ENCODE measurements around the gene PKD2L1. TPM values are rescaled to one million over a fixed set of nuclear protein-coding genes. Genes with fewer than 3 reads are reported as not detected.

Gene PKD2L1
- total RNA-seq, 1 experiment from 2014 or later = not detected

DNA sequence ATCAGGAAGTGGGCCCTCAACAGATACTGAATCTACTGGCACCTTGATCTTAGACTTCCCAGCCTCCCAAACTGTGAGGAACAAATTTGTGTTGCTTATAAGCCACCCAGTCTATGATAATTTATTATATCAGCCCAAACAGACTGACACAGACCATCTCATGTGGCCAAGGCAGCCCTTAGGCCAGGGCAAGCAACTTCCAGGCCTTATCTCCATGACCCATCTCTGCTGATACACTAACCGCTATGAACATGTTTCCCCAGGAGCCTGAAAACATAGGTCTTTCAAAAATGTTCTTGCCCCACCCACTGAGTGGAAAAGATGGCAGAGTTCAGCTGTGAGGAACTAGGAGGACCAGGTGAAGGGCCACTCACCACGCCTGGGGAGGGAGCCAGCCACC is 40.4 kb downstream of the PKD2L1 start:
- POLR2A ChIA-PET (ENCODE audit: low non-redundant PET) = no interaction called here
- intact Hi-C loops (cut with micrococcal nuclease; ENCODE audit: unreplicated experiment) = no loop called here
- no TSS peak for BruUV-seq (replicated peaks)
- H3K27ac ChIP-seq (ENCODE audit: low read depth, low read length, poor library complexity, severe bottlenecking) = no peak overlapping the region
- H3K27me3 ChIP-seq (replicated peaks; ENCODE audit: insufficient read depth, low read depth, low read length, poor library complexity) = no peaks in the 10 kb centered on the region
- TF ChIP-seq, protein P1, sequence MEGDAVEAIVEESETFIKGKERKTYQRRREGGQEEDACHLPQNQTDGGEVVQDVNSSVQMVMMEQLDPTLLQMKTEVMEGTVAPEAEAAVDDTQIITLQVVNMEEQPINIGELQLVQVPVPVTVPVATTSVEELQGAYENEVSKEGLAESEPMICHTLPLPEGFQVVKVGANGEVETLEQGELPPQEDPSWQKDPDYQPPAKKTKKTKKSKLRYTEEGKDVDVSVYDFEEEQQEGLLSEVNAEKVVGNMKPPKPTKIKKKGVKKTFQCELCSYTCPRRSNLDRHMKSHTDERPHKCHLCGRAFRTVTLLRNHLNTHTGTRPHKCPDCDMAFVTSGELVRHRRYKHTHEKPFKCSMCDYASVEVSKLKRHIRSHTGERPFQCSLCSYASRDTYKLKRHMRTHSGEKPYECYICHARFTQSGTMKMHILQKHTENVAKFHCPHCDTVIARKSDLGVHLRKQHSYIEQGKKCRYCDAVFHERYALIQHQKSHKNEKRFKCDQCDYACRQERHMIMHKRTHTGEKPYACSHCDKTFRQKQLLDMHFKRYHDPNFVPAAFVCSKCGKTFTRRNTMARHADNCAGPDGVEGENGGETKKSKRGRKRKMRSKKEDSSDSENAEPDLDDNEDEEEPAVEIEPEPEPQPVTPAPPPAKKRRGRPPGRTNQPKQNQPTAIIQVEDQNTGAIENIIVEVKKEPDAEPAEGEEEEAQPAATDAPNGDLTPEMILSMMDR (conservative IDR thresholded peaks at IDR 0.05; ENCODE audit: low read depth, low read length) = no peak
- no peak for TF ChIP-seq EZH2 (IDR thresholded peaks at IDR 0.05; ENCODE audit: borderline replicate concordance, low read depth, low read length, poor library complexity, severe bottlenecking)
- no peaks in the 10 kb centered on the region for H3K36me3 ChIP-seq (ENCODE audit: insufficient read depth, low read length, poor library complexity, severe bottlenecking)
- H3K4me3 ChIP-seq (ENCODE audit: low read depth, low read length, poor library complexity, severe bottlenecking) = no peak overlapping the region
- CTCF ChIA-PET = no interaction called here
- no peak for DNase-seq (ENCODE audit: low spot score)
- no peaks in the 10 kb centered on the region for H3K9me3 ChIP-seq (ENCODE audit: low read depth, low read length, poor library complexity, severe bottlenecking)
- peaks cover 6% of the 10 kb centered on the region for H3K4me1 ChIP-seq (ENCODE audit: insufficient read depth, low read length, poor library complexity, severe bottlenecking)

DNA sequence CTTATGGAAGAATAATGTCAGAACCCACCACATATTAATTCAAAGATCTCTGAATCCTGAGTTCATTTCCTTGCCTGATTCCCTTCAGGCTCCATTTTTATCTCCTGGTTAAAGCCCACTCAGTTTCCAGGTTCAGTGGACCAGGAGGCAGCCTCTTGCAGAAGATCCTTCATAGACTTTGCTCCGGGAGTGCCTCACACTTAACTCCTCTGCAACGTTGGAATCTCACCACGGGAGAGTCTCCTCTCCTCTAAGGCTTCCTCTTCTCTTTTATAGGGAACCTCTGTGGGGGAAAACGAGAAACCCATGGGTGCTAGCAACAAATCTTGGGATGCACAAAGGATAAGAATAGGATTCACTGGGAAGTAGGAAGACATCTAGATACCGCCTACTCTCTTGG is 41.8 kb downstream of the PKD2L1 start:
- H3K4me3 ChIP-seq (ENCODE audit: low read depth, low read length, poor library complexity, severe bottlenecking) = no peak overlapping the region
- ChIA-PET POLR2A (ENCODE audit: low non-redundant PET) (no interaction called here), CTCF (no interaction called here)
- BruUV-seq (replicated peaks) = no TSS peak
- peaks cover 6% of the 10 kb centered on the region for H3K4me1 ChIP-seq (ENCODE audit: insufficient read depth, low read length, poor library complexity, severe bottlenecking)
- DNase-seq (ENCODE audit: low spot score) = no peak
- H3K9me3 ChIP-seq (ENCODE audit: low read depth, low read length, poor library complexity, severe bottlenecking) = no peaks in the 10 kb centered on the region
- H3K36me3 ChIP-seq (ENCODE audit: insufficient read depth, low read length, poor library complexity, severe bottlenecking) = peaks cover 4% of the 10 kb centered on the region
- intact Hi-C loops (cut with micrococcal nuclease; ENCODE audit: unreplicated experiment) = no loop called here
- H3K27me3 ChIP-seq (replicated peaks; ENCODE audit: insufficient read depth, low read depth, low read length, poor library complexity) = no peaks in the 10 kb centered on the region
- H3K27ac ChIP-seq (ENCODE audit: low read depth, low read length, poor library complexity, severe bottlenecking) = no peak overlapping the region
- TF ChIP-seq, protein P1 (conservative IDR thresholded peaks at IDR 0.05; ENCODE audit: low read depth, low read length) = no peak
- TF ChIP-seq EZH2 (IDR thresholded peaks at IDR 0.05; ENCODE audit: borderline replicate concordance, low read depth, low read length, poor library complexity, severe bottlenecking) = no peak

DNA sequence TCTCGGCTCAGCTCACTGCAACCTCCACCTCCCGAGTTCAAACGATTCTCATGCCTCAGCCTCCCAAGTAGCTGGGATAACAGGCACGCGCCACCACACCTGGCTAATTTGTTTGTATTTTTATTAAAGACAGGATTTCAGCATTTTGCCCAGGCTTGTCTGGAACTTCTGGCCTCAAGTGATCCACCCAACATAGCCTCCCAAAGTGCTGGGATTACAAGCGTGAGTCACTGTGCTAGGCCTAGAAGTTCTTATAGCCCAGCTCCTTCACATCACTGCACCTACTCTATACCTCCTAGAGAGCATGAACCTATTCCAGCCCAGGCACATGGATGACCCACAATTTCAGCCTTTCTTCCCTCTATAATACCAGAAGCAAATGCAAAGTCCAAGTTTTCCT is 42.3 kb downstream of the PKD2L1 start:
- POLR2A ChIA-PET (ENCODE audit: low non-redundant PET) = no interaction called here
- H3K36me3 ChIP-seq (ENCODE audit: insufficient read depth, low read length, poor library complexity, severe bottlenecking) = peaks cover 4% of the 10 kb centered on the region
- no peaks in the 10 kb centered on the region for H3K27me3 ChIP-seq (replicated peaks; ENCODE audit: insufficient read depth, low read depth, low read length, poor library complexity)
- H3K4me3 ChIP-seq (ENCODE audit: low read depth, low read length, poor library complexity, severe bottlenecking) = no peak overlapping the region
- no peak overlapping the region for H3K27ac ChIP-seq (ENCODE audit: low read depth, low read length, poor library complexity, severe bottlenecking)
- no peak for TF ChIP-seq EZH2 (IDR thresholded peaks at IDR 0.05; ENCODE audit: borderline replicate concordance, low read depth, low read length, poor library complexity, severe bottlenecking)
- TF ChIP-seq, protein P1 (conservative IDR thresholded peaks at IDR 0.05; ENCODE audit: low read depth, low read length) = no peak
- CTCF ChIA-PET = no interaction called here
- peaks cover 6% of the 10 kb centered on the region for H3K4me1 ChIP-seq (ENCODE audit: insufficient read depth, low read length, poor library complexity, severe bottlenecking)
- intact Hi-C loops (cut with micrococcal nuclease; ENCODE audit: unreplicated experiment) = no loop called here
- BruUV-seq (replicated peaks) = no TSS peak
- DNase-seq (ENCODE audit: low spot score) = no peak
- H3K9me3 ChIP-seq (ENCODE audit: low read depth, low read length, poor library complexity, severe bottlenecking) = no peaks in the 10 kb centered on the region
